HCT116 (cell line): ENCODE results near the gene PHF2.

Experiments
- CEBPB ChIP-seq: IDR thresholded peaks from 2 replicates; pipeline ENCODE4 v1.6.1; 2012; ENCODE audit warnings: low read depth
- EZH2 ChIP-seq: fragments of 200-600 bp; sonication (generic); IDR thresholded peaks from 2 replicates; pipeline ENCODE4 v1.6.1; 2017; ENCODE audit warnings: antibody characterized with exemption, mixed run types
- RAD21 ChIP-seq: IDR thresholded peaks from 2 replicates; pipeline ENCODE4 v1.6.1; 2012; ENCODE audit warnings: low read depth, mild to moderate bottlenecking
- TF ChIP-seq, protein P1 (sequence below), 3 experiments: fragments of 200-600 bp in 1 of 3; sonication (generic) in 1 of 3; IDR thresholded peaks in 2 of 3; conservative IDR thresholded peaks in 1 of 3; 2 replicates each; pipeline ENCODE4 v1.5.1; 2012 to 2017; ENCODE audit warnings: low read depth in 2 of 3, low read length in 2 of 3, antibody characterized with exemption in 1 of 3, borderline replicate concordance in 1 of 3, control low read depth in 1 of 3, mild to moderate bottlenecking in 1 of 3, mixed read lengths in 1 of 3, mixed run types in 1 of 3, moderate library complexity in 1 of 3; ENCODE audit not compliant: insufficient read depth in 1 of 3

DNA sequence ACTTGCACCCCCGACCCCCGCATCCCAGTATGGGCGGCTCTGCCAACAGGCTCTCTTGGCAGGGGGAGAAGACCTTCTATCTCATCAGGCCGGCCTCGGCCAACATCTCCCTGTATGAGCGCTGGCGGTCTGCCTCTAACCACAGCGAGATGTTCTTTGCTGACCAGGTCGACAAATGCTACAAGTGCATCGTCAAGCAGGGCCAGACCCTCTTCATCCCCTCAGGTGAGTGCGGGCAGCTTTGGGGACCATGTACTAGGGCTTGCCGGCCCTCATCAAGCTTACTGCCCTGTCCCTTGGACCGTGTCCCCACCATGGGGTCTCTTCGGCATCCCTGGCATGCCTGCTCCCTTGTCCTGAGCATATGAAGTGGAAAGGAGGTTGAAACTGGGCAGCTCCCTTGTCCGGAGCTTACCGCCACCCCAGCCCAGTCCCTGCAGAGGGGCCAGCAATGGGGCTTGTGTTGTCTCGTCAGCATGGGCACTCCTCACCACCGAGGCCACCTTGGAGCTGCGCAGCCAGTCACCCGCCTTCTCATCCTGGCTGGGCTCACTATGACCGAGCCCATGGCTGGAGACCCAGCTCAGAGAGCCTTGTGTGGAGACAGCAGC, 78.1 kb downstream of the PHF2 start:
- TF ChIP-seq EZH2 (no peak), RAD21 (no peak), CEBPB (no peak)
- TF ChIP-seq, protein P1, sequence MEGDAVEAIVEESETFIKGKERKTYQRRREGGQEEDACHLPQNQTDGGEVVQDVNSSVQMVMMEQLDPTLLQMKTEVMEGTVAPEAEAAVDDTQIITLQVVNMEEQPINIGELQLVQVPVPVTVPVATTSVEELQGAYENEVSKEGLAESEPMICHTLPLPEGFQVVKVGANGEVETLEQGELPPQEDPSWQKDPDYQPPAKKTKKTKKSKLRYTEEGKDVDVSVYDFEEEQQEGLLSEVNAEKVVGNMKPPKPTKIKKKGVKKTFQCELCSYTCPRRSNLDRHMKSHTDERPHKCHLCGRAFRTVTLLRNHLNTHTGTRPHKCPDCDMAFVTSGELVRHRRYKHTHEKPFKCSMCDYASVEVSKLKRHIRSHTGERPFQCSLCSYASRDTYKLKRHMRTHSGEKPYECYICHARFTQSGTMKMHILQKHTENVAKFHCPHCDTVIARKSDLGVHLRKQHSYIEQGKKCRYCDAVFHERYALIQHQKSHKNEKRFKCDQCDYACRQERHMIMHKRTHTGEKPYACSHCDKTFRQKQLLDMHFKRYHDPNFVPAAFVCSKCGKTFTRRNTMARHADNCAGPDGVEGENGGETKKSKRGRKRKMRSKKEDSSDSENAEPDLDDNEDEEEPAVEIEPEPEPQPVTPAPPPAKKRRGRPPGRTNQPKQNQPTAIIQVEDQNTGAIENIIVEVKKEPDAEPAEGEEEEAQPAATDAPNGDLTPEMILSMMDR (IDR thresholded peaks at IDR 0.05 in 2 of 3, conservative IDR thresholded peaks at IDR 0.05 in 1 of 3; ENCODE audit: borderline replicate concordance in 1 of 3, insufficient read depth in 1 of 3, low read depth in 2 of 3, low read length in 2 of 3) = no peak
